ENCODE data around the gene ACSM6.
"Not testable (repeated sequence)": the region's sequence is repeated elsewhere in the genome, so short reads cannot be mapped to it uniquely, and the experiment has no call there.

ACSM6 gene

DNA sequence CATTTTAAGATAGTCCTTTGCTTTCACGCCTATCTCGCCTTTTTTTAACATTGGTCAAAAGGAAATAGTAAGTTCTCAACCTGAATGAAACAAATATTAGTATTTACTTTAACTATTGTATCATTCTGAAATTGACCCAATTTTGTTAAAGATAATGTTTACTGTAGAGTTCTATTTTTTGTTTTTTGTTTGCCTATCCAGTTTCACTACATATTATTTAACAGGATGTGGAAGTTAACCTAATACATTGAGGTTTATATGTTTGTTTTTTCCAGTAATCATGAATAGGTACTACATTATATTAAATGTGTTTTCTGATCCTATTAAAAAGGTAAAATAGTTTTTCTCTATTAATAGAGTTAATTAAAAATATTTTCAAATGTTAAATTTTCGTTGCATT lies 26.5 kb downstream of the ACSM6 start:
- Histone ChIP-seq H3K4me1 (ENCODE audit: control insufficient read depth, low read length) (no peaks in the 10 kb centered on the region), H3K27ac (ENCODE audit: low read depth, low read length) (no peak overlapping the region), H3K4me3 (ENCODE audit: low read length) (no peak overlapping the region), H3K36me3 (ENCODE audit: control insufficient read depth, low read length) (no peaks in the 10 kb centered on the region), H3K9me2 (replicated peaks; ENCODE audit: control insufficient read depth, low read length) (no peaks in the 10 kb centered on the region), H3F3A (ENCODE audit: control insufficient read depth, insufficient read depth) (no peaks in the 10 kb centered on the region), H3K9me3 (ENCODE audit: control insufficient read depth, insufficient read depth, low read length) (no peaks in the 10 kb centered on the region), H3K27me3 (ENCODE audit: control insufficient read depth, low read length) (no peaks in the 10 kb centered on the region), H3K4me2 (ENCODE audit: low read length) (no peak overlapping the region), H3K79me2 (ENCODE audit: control insufficient read depth, low read length) (no peaks in the 10 kb centered on the region), H4K20me1 (ENCODE audit: control insufficient read depth, insufficient read depth, low read depth, low read length) (no peaks in the 10 kb centered on the region)
- TF ChIP-seq, protein P1, sequence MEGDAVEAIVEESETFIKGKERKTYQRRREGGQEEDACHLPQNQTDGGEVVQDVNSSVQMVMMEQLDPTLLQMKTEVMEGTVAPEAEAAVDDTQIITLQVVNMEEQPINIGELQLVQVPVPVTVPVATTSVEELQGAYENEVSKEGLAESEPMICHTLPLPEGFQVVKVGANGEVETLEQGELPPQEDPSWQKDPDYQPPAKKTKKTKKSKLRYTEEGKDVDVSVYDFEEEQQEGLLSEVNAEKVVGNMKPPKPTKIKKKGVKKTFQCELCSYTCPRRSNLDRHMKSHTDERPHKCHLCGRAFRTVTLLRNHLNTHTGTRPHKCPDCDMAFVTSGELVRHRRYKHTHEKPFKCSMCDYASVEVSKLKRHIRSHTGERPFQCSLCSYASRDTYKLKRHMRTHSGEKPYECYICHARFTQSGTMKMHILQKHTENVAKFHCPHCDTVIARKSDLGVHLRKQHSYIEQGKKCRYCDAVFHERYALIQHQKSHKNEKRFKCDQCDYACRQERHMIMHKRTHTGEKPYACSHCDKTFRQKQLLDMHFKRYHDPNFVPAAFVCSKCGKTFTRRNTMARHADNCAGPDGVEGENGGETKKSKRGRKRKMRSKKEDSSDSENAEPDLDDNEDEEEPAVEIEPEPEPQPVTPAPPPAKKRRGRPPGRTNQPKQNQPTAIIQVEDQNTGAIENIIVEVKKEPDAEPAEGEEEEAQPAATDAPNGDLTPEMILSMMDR (IDR thresholded peaks at IDR 0.05; ENCODE audit: low read depth, low read length, poor library complexity, severe bottlenecking), result no peak
- no peak for TF ChIP-seq EZH2phosphoT487 (IDR thresholded peaks at IDR 0.05; ENCODE audit: borderline replicate concordance, low read length)

DNA sequence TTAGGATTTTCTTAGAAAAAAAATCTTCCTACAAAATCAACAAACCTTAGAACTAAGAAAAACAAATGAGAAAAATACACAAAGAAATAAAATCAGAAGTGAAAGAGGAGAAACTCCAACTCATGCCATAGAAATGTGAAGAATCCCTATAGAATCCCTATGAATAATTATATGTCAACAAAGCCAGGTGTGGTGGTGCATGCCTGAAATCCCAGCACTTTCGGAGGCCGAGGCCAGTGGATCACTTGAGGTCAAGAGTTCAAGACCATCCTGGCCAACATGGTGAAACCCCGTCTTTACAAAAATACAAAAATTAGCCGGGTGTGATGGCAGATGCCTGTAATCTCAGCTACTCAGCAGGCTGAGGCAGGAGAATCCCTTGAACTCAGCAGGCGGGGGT lies 27.1 kb downstream of the ACSM6 start:
- H3F3A ChIP-seq (ENCODE audit: control insufficient read depth, insufficient read depth), result no peaks in the 10 kb centered on the region
- no peaks in the 10 kb centered on the region for H3K9me2 ChIP-seq (replicated peaks; ENCODE audit: control insufficient read depth, low read length)
- no peaks in the 10 kb centered on the region for H3K4me1 ChIP-seq (ENCODE audit: control insufficient read depth, low read length)
- no peak overlapping the region for H3K4me3 ChIP-seq (ENCODE audit: low read length)
- no peaks in the 10 kb centered on the region for H4K20me1 ChIP-seq (ENCODE audit: control insufficient read depth, insufficient read depth, low read depth, low read length)
- TF ChIP-seq, protein P1 (IDR thresholded peaks at IDR 0.05; ENCODE audit: low read depth, low read length, poor library complexity, severe bottlenecking), result no peak
- no peak for TF ChIP-seq EZH2phosphoT487 (IDR thresholded peaks at IDR 0.05; ENCODE audit: borderline replicate concordance, low read length)
- no peaks in the 10 kb centered on the region for H3K9me3 ChIP-seq (ENCODE audit: control insufficient read depth, insufficient read depth, low read length)
- no peaks in the 10 kb centered on the region for H3K79me2 ChIP-seq (ENCODE audit: control insufficient read depth, low read length)
- H3K27me3 ChIP-seq (ENCODE audit: control insufficient read depth, low read length), result no peaks in the 10 kb centered on the region
- H3K27ac ChIP-seq (ENCODE audit: low read depth, low read length), result no peak overlapping the region
- H3K36me3 ChIP-seq (ENCODE audit: control insufficient read depth, low read length), result no peaks in the 10 kb centered on the region
- no peak overlapping the region for H3K4me2 ChIP-seq (ENCODE audit: low read length)

DNA sequence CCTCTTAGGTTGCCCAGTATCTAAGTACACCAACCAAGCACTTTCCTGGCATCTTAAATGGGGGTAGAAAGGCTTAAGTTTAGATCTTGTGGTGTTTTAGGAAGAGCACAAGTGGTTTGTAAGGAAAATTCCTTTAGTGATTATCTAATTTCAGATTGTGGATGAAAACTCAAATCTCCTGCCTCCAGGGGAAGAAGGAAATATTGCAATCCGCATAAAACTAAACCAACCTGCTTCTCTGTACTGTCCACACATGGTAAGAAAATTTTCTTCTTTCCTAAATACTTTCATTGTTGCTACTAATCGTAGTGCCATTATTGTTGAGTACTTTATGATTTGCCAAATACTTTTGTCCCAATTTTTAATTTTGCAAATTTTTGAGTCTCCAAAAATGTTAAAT lies 31.1 kb downstream of the ACSM6 start:
- no peaks in the 10 kb centered on the region for H3F3A ChIP-seq (ENCODE audit: control insufficient read depth, insufficient read depth)
- no peaks in the 10 kb centered on the region for H3K79me2 ChIP-seq (ENCODE audit: control insufficient read depth, low read length)
- H3K4me3 ChIP-seq (ENCODE audit: low read length), result no peak overlapping the region
- no peaks in the 10 kb centered on the region for H3K9me2 ChIP-seq (replicated peaks; ENCODE audit: control insufficient read depth, low read length)
- H3K4me2 ChIP-seq (ENCODE audit: low read length), result no peak overlapping the region
- H3K27me3 ChIP-seq (ENCODE audit: control insufficient read depth, low read length), result no peaks in the 10 kb centered on the region
- TF ChIP-seq, protein P1 (IDR thresholded peaks at IDR 0.05; ENCODE audit: low read depth, low read length, poor library complexity, severe bottlenecking), result no peak
- TF ChIP-seq EZH2phosphoT487 (IDR thresholded peaks at IDR 0.05; ENCODE audit: borderline replicate concordance, low read length), result no peak
- H4K20me1 ChIP-seq (ENCODE audit: control insufficient read depth, insufficient read depth, low read depth, low read length), result no peaks in the 10 kb centered on the region
- H3K9me3 ChIP-seq (ENCODE audit: control insufficient read depth, insufficient read depth, low read length), result no peaks in the 10 kb centered on the region
- H3K36me3 ChIP-seq (ENCODE audit: control insufficient read depth, low read length), result no peaks in the 10 kb centered on the region
- peaks cover 5% of the 10 kb centered on the region for H3K4me1 ChIP-seq (ENCODE audit: control insufficient read depth, low read length)
- H3K27ac ChIP-seq (ENCODE audit: low read depth, low read length), result no peak overlapping the region

DNA sequence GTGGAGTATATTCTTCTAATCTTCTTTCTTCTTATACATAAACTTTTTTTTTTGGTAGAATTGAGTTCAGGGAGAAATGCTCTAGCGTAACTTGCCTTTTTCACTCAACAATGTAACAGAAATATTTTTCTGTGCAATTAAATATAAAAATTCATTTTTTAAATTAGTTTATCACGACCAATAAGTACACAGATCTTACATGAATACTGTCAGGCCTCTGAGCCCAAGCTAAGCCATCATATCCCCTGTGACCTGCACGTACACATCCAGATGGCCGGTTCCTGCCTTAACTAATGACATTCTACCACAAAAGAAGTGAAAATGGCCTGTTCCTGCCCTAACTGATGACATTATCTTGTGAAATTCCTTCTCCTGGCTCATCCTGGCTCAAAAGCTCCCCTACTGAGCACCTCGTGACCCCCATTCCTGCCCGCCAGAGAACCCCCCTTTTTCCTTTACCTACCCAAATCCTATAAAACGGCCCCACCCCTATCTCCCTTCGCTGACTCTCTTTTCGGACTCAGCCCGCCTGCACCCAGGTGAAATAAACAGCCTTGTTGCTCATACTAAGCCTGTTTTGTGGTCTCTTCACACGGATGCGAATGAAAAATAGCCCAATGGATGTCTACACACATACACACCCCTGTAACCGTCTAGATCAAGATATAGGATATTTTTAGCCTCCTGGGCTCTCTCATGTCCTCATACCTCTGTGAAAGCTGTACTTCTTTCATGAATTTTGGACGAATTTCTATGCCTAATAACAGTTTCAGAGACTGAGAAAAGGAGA lies 35.1 kb downstream of the ACSM6 start:
- H3K4me2 ChIP-seq (ENCODE audit: low read length); H3K4me3 ChIP-seq (ENCODE audit: low read length); H3K9me3 ChIP-seq (ENCODE audit: control insufficient read depth, insufficient read depth, low read length): not testable (repeated sequence)

More for the DNA sequence above, 35.1 kb downstream of the ACSM6 start:
- H3K36me3 ChIP-seq (ENCODE audit: control insufficient read depth, low read length); H3K79me2 ChIP-seq (ENCODE audit: control insufficient read depth, low read length); H3K27ac ChIP-seq (ENCODE audit: low read depth, low read length); H3K27me3 ChIP-seq (ENCODE audit: control insufficient read depth, low read length); H4K20me1 ChIP-seq (ENCODE audit: control insufficient read depth, insufficient read depth, low read depth, low read length); H3F3A ChIP-seq (ENCODE audit: control insufficient read depth, insufficient read depth); H3K9me2 ChIP-seq (replicated peaks; ENCODE audit: control insufficient read depth, low read length): not testable (repeated sequence)
- peaks cover 18% of the 10 kb centered on the region for H3K4me1 ChIP-seq (ENCODE audit: control insufficient read depth, low read length)

Measured in DOHH2 (cell line).